ENCODE data around the gene SERPINA3. TPM values are rescaled to one million over a fixed set of nuclear protein-coding genes. Genes with fewer than 3 reads are reported as not detected.
A peak's percentile ranks its signal among the peaks of the same experiment; 100 is the strongest.
"Not testable (repeated sequence)": the region's sequence is repeated elsewhere in the genome, so short reads cannot be mapped to it uniquely, and the experiment has no call there.

Gene SERPINA3
- total RNA-seq, 1 experiment from 2014 or later: 1.3 TPM

DNA sequence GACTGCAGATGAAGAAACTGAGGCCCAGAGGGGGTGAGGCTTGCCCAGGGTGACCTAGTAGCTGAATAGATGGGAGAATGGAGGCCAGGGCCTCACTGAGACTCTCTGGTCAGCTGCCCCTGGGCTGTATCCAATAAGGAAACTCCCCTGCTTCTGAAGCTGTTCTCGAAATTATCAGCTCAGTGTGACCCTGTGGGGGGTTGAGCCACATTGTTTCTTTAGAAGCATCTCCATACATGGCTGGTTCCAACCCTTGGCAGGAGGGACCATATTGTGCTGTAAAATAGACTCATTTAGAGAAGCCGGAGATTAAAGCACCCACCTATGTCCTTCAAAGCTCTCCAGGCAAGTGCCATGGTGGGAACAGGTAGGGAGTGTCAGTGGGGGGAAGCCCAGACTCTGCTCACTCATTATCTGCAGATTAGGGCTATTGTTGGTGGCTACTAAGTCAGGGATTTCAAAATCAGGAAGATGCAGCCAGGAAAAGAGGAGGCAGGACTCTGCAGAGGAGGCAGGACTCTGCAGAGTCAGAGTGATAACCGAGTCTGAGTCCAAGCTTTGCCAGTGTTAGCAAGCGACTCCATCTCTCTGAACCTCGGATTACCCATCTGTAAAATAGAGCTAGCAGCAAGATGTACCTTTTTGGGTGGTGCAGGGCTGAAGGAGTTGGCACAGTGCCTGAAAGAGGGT, 27.5 kb upstream of the SERPINA3 start:
- DNase-seq (ENCODE audit: low read depth): no peak

- no peak for DNase-seq (ENCODE audit: low read depth)
These were observed 25.6 kb upstream of the SERPINA3 start for GRCh38 chr14:94586635-94587034.

- DNase-seq (ENCODE audit: low read depth): no peak
These were observed 23.9 kb upstream of the SERPINA3 start for GRCh38 chr14:94588311-94588710.

GRCh38 chr14:94591073-94591472, 21.1 kb upstream of the SERPINA3 start:
- DNase-seq (ENCODE audit: low read depth): no peak

DNA sequence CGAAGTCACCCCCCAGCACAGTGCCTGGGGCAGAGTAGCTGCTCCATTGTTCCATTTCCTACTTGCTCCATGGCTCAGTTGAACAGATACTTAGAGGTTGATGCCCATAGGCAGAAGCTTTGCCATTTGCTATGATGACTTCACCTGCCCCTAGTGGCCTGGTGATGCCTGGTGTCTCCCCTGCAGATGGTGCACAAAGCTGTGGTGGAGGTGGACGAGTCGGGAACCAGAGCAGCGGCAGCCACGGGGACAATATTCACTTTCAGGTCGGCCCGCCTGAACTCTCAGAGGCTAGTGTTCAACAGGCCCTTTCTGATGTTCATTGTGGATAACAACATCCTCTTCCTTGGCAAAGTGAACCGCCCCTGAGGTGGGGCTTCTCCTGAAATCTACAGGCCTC, 20.3 kb upstream of the SERPINA3 start:
- no peak for DNase-seq (ENCODE audit: low read depth)

DNA sequence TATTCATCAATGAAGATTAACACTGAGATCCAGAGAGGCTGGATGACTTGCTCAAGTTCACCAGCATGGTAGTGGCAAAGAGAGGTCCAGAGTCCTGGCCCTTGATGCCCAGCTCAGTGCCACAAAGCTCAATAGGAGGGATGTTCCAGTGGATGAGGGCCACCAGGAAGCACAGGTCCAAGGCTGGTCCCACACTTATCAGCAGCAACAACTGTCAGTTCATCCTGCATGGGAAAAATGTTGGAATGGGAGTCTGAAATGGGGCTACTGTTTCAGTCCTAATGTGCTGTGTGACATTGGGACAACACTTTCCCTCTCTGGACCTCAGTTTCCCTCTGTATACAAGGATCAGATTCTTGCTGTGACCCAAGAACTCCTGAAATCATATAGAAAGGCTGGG, 19.7 kb upstream of the SERPINA3 start:
- no peak for DNase-seq (ENCODE audit: low read depth)

- DNase-seq (ENCODE audit: low read depth): no peak
These were observed 18.8 kb upstream of the SERPINA3 start for GRCh38 chr14:94593376-94593748.

GRCh38 chr14:94593749-94594431, 18.3 kb upstream of the SERPINA3 start:
- DNase-seq (ENCODE audit: low read depth): no peak

- DNase-seq (ENCODE audit: low read depth): no peak
These were observed 17.8 kb upstream of the SERPINA3 start for GRCh38 chr14:94594441-94594840.

- DNase-seq (ENCODE audit: low read depth): no peak
These were observed 16.3 kb upstream of the SERPINA3 start for GRCh38 chr14:94595912-94596311.

DNA sequence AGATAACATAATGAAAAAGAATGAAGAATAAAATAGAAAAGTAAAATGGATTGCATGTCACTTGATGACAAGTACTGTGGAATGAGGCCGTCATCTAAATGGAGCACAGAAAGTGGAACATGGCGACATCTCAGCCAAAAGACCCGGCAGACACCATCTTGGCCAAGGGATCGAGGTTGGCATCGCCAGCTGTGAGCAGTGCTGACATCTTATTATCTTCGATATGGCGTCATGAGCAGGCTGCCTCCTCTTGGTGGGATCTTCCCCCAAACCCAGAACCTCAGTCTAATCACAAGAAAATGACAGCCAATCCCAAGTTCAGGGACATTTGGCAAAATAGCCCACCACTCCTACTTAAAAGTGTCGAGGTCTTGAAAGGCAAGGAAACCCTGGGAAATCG, 15.8 kb upstream of the SERPINA3 start:
- no peak for DNase-seq (ENCODE audit: low read depth)

- no peak for DNase-seq (ENCODE audit: low read depth)
These were observed 14.4 kb upstream of the SERPINA3 start for GRCh38 chr14:94597788-94598187.

GRCh38 chr14:94598506-94598815, 13.7 kb upstream of the SERPINA3 start:
- no peak for DNase-seq (ENCODE audit: low read depth)

- peak; percentile 89 for DNase-seq (ENCODE audit: low read depth)
These were observed 13.2 kb upstream of the SERPINA3 start for GRCh38 chr14:94598816-94599655.

DNA sequence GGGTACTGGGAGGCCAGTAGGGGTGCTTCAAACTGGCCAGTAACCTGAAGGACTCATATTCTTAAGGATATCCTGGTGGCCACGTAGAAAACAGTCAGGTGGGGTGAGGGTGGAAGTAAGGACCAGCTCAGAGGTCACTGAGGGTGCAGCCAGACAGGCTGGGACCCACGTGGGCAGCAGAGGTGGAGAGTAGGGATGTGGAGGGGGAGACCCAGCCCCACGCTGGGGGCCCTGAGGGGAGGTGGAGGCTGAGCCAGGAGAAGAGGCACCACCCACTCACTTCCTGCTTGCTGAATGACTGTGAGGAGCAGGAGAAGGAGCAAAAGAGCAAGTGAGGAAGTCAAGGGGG, 12.6 kb upstream of the SERPINA3 start:
- DNase-seq (ENCODE audit: low read depth): no peak

DNA sequence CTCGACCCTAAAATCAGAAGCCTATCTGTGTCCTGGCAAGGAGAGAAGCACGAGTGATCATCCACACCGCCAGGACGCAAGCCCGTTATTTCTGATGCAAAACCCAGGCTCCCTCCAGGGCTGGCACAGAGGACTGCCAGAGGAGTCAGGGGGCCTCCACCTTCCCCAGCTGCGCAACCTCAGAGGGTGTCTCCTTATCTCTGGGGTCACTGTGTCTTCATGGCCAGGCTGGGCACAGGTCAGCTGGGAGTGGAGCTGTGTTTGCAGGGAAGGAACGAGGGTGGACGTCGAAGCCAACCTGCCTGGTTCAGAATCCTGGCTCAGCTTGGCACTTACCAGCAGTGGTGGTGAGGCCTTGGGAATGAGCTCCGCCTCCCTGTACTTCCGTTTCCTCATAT, 12.0 kb upstream of the SERPINA3 start:
- no peak for DNase-seq (ENCODE audit: low read depth)

GRCh38 chr14:94601884-94602391, 10.3 kb upstream of the SERPINA3 start:
- DNase-seq (ENCODE audit: low read depth): peak; percentile 77

- DNase-seq (ENCODE audit: low read depth): no peak
These were observed 9.5 kb upstream of the SERPINA3 start for GRCh38 chr14:94602722-94603121.

GRCh38 chr14:94605361-94605760, 6.8 kb upstream of the SERPINA3 start:
- no peak for DNase-seq (ENCODE audit: low read depth)

GRCh38 chr14:94608966-94609365, 3.2 kb upstream of the SERPINA3 start:
- DNase-seq (ENCODE audit: low read depth): not testable (repeated sequence)

DNA sequence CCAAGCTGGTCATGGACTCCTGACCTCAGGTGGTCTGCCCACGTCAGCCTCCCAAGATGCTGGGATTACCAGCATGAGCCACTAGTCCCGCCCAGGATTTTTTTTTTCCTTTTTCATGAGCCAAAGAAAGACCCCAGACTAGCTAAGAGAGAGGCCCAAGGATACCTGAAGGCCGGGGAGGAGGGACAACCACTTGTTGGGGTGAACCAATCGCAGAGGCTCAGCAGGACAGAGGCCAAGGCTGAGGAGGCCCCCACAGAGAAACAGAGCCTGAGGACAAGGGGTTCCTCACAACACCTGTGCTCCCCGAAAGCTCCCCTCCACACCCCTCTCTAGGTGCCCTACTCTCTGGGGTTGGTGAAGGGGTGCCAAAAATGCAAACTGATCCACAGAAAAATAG, 1.0 kb upstream of the SERPINA3 start:
- DNase-seq (ENCODE audit: low read depth): no peak

Data from LHCN-M2 (cell line).